HG03565 (cell line): ENCODE data around the gene MAP1LC3B2.
"Not testable (repeated sequence)": the region's sequence is repeated elsewhere in the genome, so short reads cannot be mapped to it uniquely, and the experiment has no call there.

ENCODE experiments used
- ATAC-seq: cut with Tn5 transposase; IDR thresholded peaks from one replicate; pipeline ENCODE4 v1.9.1; 2021; ENCODE audit warnings: mild to moderate bottlenecking, moderate library complexity; ENCODE audit not compliant: unreplicated experiment

Gene MAP1LC3B2

DNA sequence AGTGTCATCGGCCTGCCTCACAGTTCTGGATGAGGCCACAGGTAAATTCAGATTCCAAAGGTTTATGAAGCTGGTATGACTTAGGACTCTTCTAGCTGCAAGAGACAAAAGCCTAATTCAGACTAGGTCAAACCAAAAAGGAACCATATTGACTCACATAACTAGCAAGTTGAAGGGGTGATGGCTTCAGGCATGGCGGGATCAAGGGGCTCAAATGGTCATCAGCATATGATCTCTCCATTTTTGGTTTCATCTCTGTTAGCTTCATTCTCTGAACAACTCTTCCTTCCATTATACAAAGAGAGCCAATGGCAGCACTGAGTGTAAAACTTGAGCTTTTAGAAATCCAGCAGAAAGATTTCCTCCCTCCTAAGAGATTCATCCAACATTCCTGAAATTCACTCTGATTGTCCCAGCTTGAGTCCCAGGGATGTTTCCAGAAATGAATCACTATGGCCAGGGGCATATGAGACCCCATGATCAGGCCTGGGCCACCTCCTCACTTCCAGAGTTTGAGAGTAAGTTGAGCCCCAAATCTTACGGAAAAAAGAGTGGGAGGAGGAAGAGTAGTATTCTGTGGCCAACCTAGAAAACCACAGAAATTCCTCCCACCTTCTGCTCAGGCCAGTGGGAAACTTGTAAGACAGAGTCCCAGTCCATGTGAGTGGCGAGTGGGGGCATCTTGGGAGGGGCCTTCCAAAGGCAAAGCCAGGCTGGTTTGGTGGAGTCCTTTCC is 2.0 kb upstream of the MAP1LC3B2 start:
- ATAC-seq, result no peak

DNA sequence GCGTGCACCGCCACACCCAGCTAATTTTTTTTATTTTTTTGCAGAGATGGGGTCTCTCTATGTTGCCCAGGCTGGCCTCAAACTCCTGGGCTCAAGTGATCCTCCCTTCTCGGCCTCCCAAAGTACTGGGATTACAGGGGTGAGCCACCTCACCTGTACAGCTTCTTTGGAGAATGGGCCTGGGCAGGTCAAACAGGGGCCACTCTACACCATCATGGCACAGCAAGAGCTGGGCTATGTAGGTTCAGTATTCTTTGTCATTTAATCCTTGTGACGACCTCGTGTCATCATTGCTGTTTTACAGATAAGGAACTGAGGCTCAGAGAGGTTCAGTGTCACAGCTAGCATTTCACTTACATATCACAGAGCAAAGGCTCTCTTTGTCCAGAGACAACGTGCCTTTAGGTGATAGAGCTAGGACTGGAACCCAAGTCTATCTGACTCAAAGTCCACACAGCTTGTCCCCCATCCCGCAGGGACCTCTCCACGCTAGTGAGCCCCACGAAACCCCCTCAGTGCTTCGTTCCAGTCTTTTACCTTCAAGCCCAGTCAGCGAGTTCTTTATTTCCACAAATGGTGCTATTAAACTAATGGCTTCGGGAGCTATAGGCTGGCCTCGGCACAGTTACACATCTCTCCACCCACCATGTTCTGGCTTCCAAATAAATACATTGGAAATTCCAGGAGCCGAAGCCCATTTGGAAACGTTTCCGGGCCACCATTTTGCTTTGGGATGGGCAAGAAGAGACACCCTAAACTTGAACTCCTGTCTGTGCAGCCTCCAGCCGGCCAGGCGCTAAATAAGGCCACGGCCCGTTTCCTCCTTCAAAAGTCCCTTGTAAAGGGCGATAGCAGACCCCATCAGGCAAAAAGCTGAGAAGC is 660 bp upstream of the MAP1LC3B2 start:
- no peak for ATAC-seq

DNA sequence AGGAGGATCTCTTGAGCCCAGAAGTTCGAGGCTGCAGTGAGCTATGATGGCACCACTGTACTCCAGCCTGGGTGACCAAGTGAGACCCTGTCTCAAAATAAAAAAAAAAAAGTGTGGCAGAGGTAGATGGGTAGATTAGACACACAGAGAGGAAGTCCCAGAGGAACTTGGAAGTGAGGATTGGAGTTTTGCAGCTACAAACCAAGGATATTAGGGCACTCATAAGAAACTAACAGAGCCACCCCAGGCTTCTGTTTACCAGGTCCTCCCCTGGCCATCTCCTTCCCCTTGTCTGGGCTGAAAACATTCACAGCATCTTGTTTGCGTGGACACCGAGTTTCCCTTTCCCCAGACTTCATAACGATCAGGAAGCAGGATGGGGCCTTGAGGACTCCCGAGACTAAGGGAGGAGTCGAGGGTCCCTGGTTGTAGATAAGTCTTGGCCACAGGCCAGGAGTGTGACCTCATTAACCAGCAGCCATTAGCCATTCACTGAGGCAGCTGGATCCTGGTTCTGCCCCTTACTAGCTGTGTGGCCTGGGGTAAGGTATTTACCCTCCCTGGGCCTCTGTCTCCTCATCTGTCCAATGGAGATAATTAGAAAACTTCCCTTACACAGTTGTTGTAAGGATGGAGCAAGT is 2.1 kb downstream of the MAP1LC3B2 start:
- no peak for ATAC-seq

GRCh38 chr12:116562090-116562489 is 2.9 kb downstream of the MAP1LC3B2 start:
- no peak for ATAC-seq

DNA sequence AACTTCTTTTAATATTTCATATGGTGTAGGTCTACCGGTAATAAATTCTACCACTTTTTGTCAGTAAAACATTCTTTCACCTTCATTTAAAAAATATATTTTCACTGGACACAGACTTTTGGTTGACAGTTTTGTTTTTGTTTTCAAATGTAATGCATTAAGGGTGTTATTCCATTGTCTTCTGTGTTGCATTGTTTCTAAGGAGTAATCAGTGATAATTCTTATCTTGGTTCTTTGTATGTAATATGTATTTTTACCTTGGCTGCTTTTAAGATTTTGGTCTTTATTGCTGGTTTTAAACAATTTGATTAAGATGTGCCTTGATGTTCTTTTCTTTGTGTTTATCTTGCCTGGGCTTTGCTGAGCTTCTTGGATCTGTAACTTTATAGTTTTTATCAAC is 4.1 kb downstream of the MAP1LC3B2 start:
- ATAC-seq, result no peak

DNA sequence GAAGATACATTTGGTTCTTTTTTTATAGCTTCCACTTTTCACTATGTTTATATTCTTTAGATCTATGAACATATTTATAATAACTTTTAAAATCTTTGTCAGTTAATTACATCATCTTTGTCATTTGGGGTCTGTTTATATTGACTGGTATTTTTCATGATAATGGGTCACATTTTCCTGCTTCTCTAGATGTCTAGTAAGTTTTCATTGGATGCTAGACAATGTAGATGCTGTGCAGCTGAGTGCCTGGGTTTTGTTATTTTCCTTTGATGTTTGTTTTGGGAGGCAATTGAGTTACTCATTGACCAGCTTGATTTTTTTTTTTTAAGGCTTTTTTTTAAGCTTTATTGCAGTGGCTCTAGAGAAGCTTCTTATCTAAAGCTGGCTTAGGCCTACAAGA is 4.9 kb downstream of the MAP1LC3B2 start:
- no peak for ATAC-seq

DNA sequence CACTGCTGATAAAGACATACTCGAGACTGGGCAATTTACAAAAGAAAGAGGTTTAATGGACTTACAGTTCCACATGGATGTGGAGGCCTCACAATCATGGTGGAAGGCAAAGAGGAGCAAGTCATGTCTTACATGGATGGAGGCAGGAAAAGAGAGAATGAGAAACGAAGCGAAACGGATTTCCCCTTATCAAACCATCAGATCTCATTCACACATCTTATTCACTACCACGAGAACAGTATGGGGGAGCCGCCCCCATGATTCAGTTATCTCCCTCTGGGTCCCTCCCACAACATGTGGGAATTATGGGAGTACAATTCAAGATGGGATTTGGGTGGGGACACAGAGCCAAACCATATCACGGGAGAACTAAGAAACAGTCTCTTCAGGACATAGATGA is 6.0 kb downstream of the MAP1LC3B2 start:
- ATAC-seq, result not testable (repeated sequence)

DNA sequence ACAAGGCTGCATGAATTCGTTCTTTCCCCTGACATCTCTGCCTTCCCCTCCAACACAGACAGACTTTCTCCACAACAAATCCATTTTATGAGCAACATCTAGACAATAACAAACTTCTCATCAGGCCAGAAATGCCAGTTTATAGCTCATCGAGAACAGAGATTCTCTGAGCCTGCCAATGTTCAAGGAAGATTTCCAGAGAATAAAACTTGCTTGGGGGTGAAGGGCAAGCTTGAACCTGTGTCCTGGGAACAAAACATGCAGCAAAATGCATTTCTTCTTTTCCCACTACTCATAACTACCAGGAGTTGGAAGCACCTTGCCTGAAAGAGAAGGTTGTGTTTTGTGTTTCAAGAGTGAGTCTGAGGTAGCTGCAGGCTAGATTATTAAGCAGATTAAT is 6.8 kb downstream of the MAP1LC3B2 start:
- ATAC-seq, result no peak

- ATAC-seq, result no peak
Observed at GRCh38 chr12:116568203-116568602, 9.0 kb downstream of the MAP1LC3B2 start.

DNA sequence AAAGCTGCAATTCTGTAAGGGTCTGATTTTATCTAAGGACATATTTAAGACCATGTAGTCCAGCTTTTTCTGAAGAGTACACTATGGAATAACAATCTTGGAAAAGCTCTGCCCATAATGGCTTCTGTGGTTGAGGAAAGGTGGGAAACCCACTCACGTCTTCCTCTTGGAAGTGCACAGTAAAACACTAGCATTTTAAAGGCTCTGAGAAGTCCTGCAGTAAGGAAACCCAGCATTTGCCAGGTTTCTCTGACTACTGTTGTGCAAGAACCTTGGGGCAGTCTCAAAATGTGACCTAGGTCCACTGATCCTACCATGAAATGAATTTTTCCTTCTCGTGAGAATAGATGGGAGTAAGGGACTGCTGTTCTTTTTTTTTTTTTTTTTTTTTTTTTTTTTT is 11.9 kb downstream of the MAP1LC3B2 start:
- ATAC-seq, result no peak

- no peak for ATAC-seq
Observed at GRCh38 chr12:116573776-116574175, 14.6 kb downstream of the MAP1LC3B2 start.

- not testable (repeated sequence) for ATAC-seq
Observed at GRCh38 chr12:116575754-116576153, 16.6 kb downstream of the MAP1LC3B2 start.

- no peak for ATAC-seq
Observed at GRCh38 chr12:116577154-116577561, 18.0 kb downstream of the MAP1LC3B2 start.

GRCh38 chr12:116578051-116578450 is 18.9 kb downstream of the MAP1LC3B2 start:
- no peak for ATAC-seq

- ATAC-seq, result no peak
Observed at GRCh38 chr12:116582610-116583009, 23.4 kb downstream of the MAP1LC3B2 start.

DNA sequence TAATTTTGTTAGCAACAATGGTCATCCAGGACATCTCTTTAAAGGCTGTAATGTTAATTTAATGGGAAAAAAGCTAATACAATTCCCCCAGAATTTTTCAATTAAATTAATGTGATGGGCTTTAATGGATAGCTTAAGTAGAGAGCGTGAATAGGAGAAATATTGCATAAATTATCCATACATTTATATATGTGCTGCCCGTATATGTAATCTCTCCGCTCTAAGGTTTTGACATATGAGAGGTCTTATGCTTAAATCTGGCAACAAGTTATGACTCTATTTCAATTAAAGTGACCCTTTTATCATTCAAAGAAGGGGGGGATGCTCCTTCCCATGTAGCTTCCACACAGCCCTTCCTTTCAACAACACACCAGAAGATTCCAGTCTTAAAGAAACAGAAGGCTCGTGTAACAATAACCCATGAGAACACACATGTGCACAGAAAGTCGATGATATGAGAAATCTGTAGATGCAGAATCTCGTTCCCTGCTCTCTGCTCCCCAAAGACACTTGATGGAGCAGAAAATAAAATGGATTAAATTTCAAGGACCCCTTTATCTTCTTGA is 24.0 kb downstream of the MAP1LC3B2 start:
- ATAC-seq, result no peak

GRCh38 chr12:116587270-116587669 is 28.1 kb downstream of the MAP1LC3B2 start:
- ATAC-seq, result no peak

DNA sequence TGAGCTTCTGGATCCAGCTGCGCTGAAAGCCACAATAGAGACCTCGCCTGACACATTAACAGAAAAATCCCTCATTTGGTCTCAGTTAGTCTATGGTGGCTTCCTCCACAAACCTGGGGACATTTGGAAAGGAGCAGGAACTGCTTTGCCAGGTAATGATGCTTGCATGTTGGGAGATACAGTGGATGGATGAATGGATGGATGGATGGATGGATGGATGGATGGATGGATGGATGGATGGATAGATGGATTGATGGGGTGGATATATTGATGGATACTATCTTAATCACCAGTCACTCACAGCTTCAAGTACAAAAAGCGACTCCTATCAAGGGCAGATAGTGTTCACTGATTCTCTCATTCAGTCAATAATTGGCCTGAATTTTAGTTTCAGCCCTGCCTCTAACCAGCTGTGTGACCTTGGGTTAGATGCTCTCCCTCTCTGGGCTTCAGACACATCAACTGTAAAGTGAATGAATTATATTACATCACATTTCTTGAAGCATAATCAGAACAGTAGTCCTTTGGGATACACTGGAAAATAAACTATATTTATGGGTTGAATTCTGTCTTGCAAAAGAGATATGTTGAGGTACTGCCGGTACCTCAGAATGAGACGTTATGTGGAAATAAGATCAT is 29.3 kb downstream of the MAP1LC3B2 start:
- ATAC-seq, result no peak

DNA sequence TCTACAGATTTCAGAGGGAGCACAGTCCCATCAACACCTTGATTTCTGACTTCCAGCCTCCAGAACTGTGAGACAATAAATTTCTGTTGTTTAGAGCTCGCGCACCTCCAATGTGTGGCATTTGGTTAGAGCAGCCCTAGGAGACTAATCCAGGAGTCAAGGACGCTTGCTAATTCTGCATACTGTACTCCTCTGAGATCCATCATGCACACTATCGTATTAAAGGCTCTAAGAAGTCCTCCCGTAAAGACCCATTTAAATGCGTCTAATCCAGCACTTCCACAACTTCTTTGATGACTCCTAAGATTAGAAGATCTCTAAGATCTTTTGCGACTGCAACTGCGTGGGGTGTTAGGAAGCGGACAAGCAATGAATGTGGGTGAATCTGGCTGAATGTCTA is 30.4 kb downstream of the MAP1LC3B2 start:
- no peak for ATAC-seq

GRCh38 chr12:116590561-116590960 is 31.4 kb downstream of the MAP1LC3B2 start:
- no peak for ATAC-seq
